Osteoblast (primary cell): ENCODE data around the gene SPRED3. TPM values are rescaled to one million over a fixed set of nuclear protein-coding genes. Genes with fewer than 3 reads are reported as not detected.

Experiments
- DNase-seq: peaks from one replicate; pipeline ENCODE4 v3.0.0; 2011; ENCODE audit warnings: low spot score, mixed read lengths; ENCODE audit not compliant: insufficient read length; ENCODE audit errors: missing footprints
- H2AFZ ChIP-seq: 2 replicates; pipeline ENCODE4 v1.6.0; 2011; ENCODE audit warnings: mild to moderate bottlenecking, low read length
- H3K27ac ChIP-seq: 2 replicates; pipeline ENCODE4 v1.5.1; 2011; ENCODE audit warnings: mild to moderate bottlenecking, low read depth, low read length, moderate library complexity
- H3K27me3 ChIP-seq: 2 replicates; pipeline ENCODE4 v1.6.0; 2012; ENCODE audit warnings: mild to moderate bottlenecking, control low read depth, inconsistent platforms, low read length, moderate library complexity; ENCODE audit not compliant: insufficient read depth
- H3K36me3 ChIP-seq: 2 replicates; pipeline ENCODE4 v1.5.1; 2011; ENCODE audit warnings: mild to moderate bottlenecking, low read length, control low read depth, moderate library complexity; ENCODE audit not compliant: insufficient read depth
- H3K4me1 ChIP-seq: 2 replicates; pipeline ENCODE4 v1.5.1; 2011; ENCODE audit warnings: mild to moderate bottlenecking, low read length, control low read depth, moderate library complexity; ENCODE audit not compliant: insufficient read depth
- H3K4me2 ChIP-seq: 2 replicates; pipeline ENCODE4 v1.6.0; 2011; ENCODE audit warnings: mild to moderate bottlenecking, low read length; ENCODE audit not compliant: insufficient read depth
- H3K4me3 ChIP-seq: fragments of 200-600 bp; sonication (generic); 3 replicates; pipeline ENCODE4 v1.5.1; 2012; ENCODE audit warnings: mild to moderate bottlenecking, low read length, inconsistent platforms; ENCODE audit not compliant: insufficient read depth
- H3K79me2 ChIP-seq: 2 replicates; pipeline ENCODE4 v1.6.0; 2012; ENCODE audit warnings: mild to moderate bottlenecking, low read length, control low read depth, inconsistent platforms; ENCODE audit not compliant: insufficient read depth
- H3K9me3 ChIP-seq: 2 replicates; pipeline ENCODE4 v1.5.1; 2011; ENCODE audit warnings: low read depth, low read length, control low read depth
- H4K20me1 ChIP-seq: 2 replicates; pipeline ENCODE4 v1.6.0; 2012; ENCODE audit warnings: mild to moderate bottlenecking, low read length, control low read depth; ENCODE audit not compliant: insufficient read depth
- total RNA-seq: library from RNA; depleted of rRNA; stranded (reverse); fragments of >200 nt; gene quantifications from 2 replicates; pipeline ENCODE4 v1.2.3, GENCODE V29; 2012
- TF ChIP-seq, protein P1 (sequence below): IDR thresholded peaks from 2 replicates; pipeline ENCODE4 v1.5.1; 2011; ENCODE audit warnings: mild to moderate bottlenecking, low read depth, low read length, moderate library complexity; ENCODE audit errors: extremely low read depth

SPRED3 gene
- total RNA-seq, 1 donor: 2.2 TPM

DNA sequence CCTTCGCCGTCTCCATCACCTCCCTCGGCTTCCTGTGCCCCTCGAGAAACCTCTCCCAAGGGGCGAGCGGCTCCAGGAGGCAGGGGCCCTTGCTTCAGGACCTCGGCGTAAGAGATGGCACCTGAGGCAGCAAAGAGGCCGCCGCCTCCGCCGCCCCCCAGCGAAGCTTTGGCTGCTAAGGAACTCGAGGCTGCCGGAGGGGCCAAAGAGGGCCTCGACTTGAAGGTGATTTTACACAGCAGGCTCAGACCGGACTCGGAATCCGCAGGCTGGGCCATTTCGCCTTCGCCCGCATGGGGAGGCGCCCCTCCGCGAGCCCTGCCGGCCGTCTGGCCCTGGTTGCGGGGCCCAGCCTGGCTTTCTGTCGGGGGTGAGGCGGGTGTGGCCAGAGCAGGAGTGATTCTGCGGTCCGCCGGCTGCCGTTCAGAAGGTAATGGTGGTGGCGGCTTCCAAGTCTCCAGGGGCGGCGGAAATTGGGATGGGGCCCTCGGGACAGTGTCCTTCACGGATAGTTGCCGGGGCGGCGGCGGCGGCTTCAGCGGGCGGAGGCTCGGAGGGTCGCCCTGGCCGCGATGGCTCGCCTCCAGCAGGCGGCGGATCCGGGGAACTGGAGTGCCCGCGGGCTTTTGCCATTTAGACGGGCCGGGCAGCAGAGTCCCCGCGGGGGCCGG lies 2.1 kb upstream of the SPRED3 start:
- Histone ChIP-seq H3K36me3 (peaks cover 28% of the 10 kb centered on the region), H3K27ac (no peak overlapping the region), H3K4me2 (peak overlapping the region; percentile 82), H3K4me1 (peaks cover 13% of the 10 kb centered on the region), H3K4me3 (no peak overlapping the region), H4K20me1 (peaks cover 22% of the 10 kb centered on the region), H2AFZ (no peak overlapping the region), H3K27me3 (no peaks in the 10 kb centered on the region), H3K9me3 (no peaks in the 10 kb centered on the region), H3K79me2 (peaks cover 25% of the 10 kb centered on the region)
- DNase-seq: peak; percentile 69
- TF ChIP-seq, protein P1, sequence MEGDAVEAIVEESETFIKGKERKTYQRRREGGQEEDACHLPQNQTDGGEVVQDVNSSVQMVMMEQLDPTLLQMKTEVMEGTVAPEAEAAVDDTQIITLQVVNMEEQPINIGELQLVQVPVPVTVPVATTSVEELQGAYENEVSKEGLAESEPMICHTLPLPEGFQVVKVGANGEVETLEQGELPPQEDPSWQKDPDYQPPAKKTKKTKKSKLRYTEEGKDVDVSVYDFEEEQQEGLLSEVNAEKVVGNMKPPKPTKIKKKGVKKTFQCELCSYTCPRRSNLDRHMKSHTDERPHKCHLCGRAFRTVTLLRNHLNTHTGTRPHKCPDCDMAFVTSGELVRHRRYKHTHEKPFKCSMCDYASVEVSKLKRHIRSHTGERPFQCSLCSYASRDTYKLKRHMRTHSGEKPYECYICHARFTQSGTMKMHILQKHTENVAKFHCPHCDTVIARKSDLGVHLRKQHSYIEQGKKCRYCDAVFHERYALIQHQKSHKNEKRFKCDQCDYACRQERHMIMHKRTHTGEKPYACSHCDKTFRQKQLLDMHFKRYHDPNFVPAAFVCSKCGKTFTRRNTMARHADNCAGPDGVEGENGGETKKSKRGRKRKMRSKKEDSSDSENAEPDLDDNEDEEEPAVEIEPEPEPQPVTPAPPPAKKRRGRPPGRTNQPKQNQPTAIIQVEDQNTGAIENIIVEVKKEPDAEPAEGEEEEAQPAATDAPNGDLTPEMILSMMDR: no peak

DNA sequence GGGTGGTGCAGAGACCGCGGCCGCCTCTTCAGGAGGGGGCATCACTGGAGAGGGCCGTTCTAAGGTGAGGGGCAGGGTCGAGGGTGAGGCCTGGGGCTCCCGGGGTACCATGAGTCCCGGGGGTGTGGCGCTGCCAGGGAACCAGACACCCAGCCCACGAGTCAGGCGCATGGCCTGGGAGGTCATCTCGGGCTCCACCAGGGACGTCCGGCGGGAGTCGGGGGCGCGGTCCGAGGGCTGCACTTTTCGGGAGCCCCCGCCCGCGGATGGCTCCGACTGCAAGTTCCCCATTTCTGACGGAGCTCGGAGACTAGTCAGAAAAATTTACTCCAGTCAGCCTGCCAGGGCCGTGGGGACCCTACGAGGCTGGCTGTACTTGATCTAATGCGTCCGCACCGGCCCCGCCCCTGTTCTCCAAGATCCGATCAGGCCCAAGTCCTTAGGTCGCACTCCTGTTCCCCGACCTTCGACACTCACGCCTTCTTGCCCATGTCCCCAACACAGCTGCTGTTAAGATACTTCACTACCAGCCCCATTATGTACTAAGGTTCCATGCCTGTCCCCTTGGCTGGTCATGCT lies 1.4 kb upstream of the SPRED3 start:
- Histone ChIP-seq H3K27ac (peak overlapping the region; percentile 37), H2AFZ (peak overlapping the region; percentile 65), H3K4me2 (peak overlapping the region; percentile 82), H3K4me3 (peak overlapping the region; percentile 97), H3K4me1 (peaks cover 16% of the 10 kb centered on the region), H3K36me3 (peaks cover 26% of the 10 kb centered on the region), H3K9me3 (no peaks in the 10 kb centered on the region), H3K79me2 (peaks cover 23% of the 10 kb centered on the region), H4K20me1 (peaks cover 18% of the 10 kb centered on the region), H3K27me3 (no peaks in the 10 kb centered on the region)
- TF ChIP-seq, protein P1: no peak
- peak; percentile 93 for DNase-seq

DNA sequence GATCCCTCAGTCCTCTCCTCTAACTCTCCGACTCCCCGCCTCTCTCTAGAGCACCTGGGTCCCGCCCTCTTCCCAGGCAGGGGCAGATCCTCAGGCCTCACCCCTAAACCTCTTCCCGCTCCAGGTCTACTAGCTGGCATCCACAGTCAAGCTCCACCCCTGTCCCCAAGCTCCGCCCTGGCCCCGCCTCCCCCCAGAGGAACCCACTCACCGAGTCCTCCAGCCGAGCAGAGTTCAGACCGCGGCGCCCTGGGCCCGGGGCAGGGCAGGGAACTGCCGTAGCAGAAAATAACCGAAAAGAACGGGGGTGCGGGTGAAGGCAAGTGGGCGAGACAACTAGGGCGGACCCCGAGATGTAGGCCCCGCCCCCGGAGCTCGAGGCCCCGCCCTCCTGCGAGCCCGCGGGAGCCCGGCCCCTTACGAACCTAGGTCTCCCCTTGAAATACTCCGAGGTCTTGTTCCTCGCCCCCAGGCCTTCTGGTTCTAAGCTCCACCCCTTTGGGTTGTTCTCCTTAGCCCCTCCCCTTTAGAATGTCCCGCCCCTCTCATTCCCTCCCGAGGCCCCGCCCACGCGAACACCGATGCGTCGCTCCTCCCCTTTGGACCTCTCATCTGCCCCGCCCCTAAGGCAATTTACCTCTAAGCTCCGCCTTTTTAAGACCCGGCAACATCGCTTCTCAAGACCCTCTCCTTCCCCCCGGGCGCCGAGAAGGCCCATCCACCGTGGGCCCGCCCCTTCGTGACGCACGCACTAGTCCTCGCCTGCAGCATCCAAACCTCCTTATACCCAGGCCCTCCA lies 748 bp upstream of the SPRED3 start, which contains the start of gene GGN:
Gene GGN (minus strand): TSS at position 485 of the 799 bp plus-strand sequence. CDS start 773 bp downstream, outside the sequence.
- Histone ChIP-seq H3K27ac (peak within 1 kb of the TSS; percentile 82), H3K4me1 (peaks cover 23% of the 10 kb centered on the region), H4K20me1 (peaks cover 15% of the 10 kb centered on the region), H2AFZ (peak within 1 kb of the TSS; percentile 82), H3K4me3 (peak within 1 kb of the TSS; percentile 97), H3K9me3 (no peaks in the 10 kb centered on the region), H3K79me2 (peaks cover 23% of the 10 kb centered on the region), H3K27me3 (no peaks in the 10 kb centered on the region), H3K4me2 (peak within 1 kb of the TSS; percentile 94), H3K36me3 (peaks cover 28% of the 10 kb centered on the region)
- DNase-seq: peak; percentile 100
- TF ChIP-seq, protein P1: no peak
